ENCODE measurements around the gene PSMB10.

The PSMB10 gene

DNA sequence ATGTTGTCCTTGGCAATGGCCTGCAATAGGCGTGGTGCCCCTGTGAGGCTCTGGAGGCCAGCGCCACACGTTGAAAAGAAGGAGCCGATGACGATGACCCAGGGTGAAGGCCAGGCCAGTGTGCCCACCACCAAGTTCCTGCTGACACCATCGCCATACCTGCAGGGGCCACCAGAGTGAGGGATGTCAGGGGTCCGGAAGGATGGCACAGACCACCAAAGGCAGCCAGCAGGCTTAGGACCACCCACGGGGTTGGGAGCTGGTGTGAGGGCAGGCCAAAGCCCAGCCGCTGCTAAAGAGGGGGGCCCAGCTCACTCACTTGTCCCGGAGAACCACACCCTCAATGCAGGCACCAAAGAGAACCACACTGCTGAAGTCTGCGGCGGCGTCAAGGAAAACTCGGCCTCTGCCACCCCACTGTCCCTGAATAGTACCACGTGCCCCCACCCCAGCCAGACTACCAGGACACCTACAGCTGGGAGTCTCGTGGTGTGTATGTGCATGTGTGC lies 13.7 kb upstream of the PSMB10 start:
- peaks cover 43% of the 10 kb centered on the region for H3K36me3 Mint-ChIP-seq
- H3K9me3 Mint-ChIP-seq = no peaks in the 10 kb centered on the region
- H3K27me3 Mint-ChIP-seq = no peaks in the 10 kb centered on the region
- no peak for ATAC-seq
- no peak overlapping the region for H3K4me3 Mint-ChIP-seq
- no peaks in the 10 kb centered on the region for H3K4me1 Mint-ChIP-seq
- H3K27ac Mint-ChIP-seq = no peak overlapping the region

DNA sequence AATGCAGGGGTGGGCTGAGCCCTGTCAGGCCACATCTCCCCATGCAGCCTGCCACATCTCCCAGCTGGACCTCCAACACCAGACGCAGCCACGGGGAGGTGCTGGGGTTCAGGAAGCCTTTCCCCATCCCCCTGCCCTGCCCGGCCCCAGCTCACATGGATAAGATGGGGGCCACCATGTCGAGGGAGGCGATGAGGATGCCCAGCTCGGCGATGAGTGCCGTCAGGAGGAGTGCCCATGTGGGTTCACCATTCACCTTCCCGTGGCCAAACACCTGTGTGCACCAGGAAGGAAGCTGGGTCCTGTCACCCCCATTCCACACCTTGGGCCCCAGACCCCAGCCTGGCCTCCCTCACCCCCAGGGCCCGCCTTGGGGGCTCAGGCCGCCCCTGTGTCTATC lies 13.0 kb upstream of the PSMB10 start:
- Mint-ChIP-seq H3K4me3 (no peak overlapping the region), H3K27me3 (no peaks in the 10 kb centered on the region), H3K9me3 (no peaks in the 10 kb centered on the region), H3K4me1 (no peaks in the 10 kb centered on the region), H3K27ac (no peak overlapping the region), H3K36me3 (peaks cover 39% of the 10 kb centered on the region)
- no peak for ATAC-seq

DNA sequence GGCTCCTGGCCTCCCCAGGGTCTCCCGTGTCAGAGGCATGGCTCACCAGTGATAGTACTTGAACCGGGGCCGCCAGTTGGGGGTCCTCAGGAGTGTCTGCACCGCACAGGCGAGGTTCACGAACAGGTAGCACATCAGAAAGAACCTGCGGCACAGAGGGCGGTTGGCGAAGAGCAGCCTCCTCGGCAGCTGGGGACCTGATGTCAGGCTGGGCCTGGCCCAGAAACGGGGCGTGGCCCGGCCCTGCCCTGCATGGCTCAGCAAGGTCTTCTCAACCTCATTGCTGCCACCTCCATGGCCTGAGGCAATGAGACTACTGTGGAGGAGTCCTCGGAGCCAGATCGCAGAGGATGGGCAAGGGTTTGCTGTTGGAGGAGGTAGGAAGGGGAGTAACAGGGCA lies 11.4 kb upstream of the PSMB10 start:
- Mint-ChIP-seq H3K9me3 (no peaks in the 10 kb centered on the region), H3K4me1 (no peaks in the 10 kb centered on the region), H3K4me3 (no peak overlapping the region), H3K27me3 (no peaks in the 10 kb centered on the region), H3K27ac (no peak overlapping the region), H3K36me3 (peaks cover 32% of the 10 kb centered on the region)
- no peak for ATAC-seq

DNA sequence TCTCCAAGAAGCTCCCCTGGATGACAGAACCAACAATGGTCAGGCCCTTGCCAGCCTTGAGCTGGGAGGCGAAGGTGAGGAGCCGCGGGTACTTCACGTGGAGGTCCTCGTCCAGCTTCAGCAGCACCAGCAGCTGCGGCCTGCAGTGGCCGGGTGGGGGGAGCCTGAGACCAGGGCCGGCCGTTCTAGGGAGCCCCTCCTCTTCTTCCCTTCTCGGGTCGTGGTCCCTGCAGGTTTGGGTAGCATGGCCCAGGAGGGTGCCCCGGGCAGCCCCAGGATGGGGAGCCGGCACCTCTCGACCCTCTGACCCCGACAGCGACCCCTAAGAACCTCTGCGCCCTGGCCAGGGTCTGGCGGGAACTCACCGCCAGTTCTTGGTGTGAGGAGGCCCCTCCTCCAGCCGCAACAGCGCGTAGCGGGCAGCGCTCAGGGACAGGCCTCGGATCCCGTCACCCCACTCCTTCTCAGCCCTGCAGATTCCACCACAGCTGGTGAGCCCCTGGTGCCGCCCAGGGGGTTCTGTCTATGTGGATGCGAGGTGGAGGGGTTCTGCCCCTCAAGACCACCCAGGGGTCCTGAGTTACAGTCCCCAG lies 10.4 kb upstream of the PSMB10 start:
- Mint-ChIP-seq H3K27ac (no peak overlapping the region), H3K4me3 (no peak overlapping the region), H3K4me1 (peaks cover 4% of the 10 kb centered on the region), H3K27me3 (no peaks in the 10 kb centered on the region), H3K9me3 (no peaks in the 10 kb centered on the region), H3K36me3 (peaks cover 33% of the 10 kb centered on the region)
- ATAC-seq = no peak

DNA sequence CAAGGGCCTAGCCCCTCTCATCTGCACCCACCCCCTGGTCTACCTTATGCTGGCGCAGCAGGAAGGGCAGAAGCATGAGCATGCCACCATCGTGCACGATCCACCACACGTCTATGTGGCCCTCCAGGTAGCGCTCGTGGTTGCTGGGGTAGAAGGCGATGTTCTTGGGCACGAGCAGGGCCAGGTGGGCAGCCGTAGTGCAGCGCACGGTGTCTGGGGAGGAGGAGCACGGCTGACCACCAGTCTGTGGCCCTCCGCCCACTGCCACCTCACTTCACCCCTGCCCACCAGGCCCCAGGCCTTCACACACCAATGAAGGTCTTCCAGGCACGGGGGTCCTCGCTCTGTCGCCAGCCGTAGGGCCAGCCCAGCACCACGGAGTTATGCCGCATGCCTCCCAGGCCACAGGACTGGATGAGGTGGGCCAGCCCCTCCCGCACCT lies 9.5 kb upstream of the PSMB10 start:
- no peak for ATAC-seq
- Mint-ChIP-seq H3K36me3 (peaks cover 30% of the 10 kb centered on the region), H3K4me3 (no peak overlapping the region), H3K27me3 (no peaks in the 10 kb centered on the region), H3K4me1 (peaks cover 12% of the 10 kb centered on the region), H3K27ac (no peak overlapping the region), H3K9me3 (no peaks in the 10 kb centered on the region)

DNA sequence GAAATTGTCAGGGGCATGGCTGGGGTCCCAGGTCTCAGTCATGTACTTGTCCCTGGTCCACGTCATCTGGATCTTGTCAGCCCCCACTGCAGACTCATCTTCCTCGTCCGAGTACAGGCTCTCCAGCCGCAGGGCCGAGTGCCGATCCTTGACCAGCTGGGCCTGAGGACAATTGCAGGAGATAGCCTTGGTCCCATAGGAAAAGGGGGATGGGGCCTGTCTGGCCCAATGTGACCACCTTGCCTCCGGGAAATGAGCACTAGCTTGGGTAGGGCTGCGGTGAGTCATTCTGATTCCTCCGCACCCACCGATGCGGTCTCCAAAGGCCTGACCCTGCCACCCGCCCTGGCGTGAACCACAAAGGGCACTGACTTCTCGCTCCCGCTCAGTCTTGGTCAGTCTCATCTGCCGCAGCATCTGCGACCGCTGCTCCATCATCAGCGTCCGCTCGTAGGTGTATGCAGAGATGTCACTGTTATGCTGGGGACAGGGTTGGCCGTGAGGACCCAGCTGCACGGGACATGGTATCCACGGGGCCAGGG lies 8.8 kb upstream of the PSMB10 start:
- no peak for ATAC-seq
- Mint-ChIP-seq H3K27me3 (no peaks in the 10 kb centered on the region), H3K36me3 (peaks cover 26% of the 10 kb centered on the region), H3K27ac (no peak overlapping the region), H3K4me1 (peaks cover 13% of the 10 kb centered on the region), H3K9me3 (no peaks in the 10 kb centered on the region), H3K4me3 (no peak overlapping the region)

DNA sequence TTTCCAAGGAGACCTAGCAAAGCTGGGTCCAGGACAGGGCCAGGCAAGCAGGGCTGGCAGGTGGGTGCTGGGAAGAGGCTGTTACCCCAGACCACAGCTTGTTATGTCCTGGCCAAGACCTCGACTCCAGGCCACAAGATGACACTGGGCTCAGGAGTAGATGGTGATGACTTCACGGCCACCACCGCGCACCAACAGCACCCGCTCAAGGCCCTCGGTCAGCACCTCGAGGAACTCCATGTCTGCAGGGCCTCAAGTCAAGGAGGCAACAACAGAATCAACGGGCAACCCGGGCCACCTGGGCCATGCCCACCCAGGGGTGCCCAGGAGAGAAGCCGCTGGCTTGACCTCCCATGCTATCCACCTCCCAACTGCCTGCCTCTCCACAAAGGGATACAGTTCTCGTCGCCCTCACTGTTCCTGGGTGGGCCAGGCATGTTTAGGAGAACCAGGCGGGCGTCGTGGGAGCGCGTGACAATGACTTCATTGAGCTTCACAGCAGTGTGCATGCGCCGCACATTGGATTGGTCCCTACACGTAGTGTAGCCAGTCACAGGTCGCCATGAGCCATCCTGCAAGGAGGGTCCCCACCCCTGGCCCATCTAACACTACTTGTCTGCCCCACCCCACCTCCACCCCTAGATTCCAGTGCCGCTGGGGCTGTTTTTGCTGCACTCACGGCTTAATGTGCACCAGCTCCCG lies 8.2 kb upstream of the PSMB10 start:
- Mint-ChIP-seq H3K36me3 (peaks cover 24% of the 10 kb centered on the region), H3K4me1 (peaks cover 20% of the 10 kb centered on the region), H3K4me3 (no peak overlapping the region), H3K27me3 (no peaks in the 10 kb centered on the region), H3K27ac (no peak overlapping the region), H3K9me3 (no peaks in the 10 kb centered on the region)
- no peak for ATAC-seq

DNA sequence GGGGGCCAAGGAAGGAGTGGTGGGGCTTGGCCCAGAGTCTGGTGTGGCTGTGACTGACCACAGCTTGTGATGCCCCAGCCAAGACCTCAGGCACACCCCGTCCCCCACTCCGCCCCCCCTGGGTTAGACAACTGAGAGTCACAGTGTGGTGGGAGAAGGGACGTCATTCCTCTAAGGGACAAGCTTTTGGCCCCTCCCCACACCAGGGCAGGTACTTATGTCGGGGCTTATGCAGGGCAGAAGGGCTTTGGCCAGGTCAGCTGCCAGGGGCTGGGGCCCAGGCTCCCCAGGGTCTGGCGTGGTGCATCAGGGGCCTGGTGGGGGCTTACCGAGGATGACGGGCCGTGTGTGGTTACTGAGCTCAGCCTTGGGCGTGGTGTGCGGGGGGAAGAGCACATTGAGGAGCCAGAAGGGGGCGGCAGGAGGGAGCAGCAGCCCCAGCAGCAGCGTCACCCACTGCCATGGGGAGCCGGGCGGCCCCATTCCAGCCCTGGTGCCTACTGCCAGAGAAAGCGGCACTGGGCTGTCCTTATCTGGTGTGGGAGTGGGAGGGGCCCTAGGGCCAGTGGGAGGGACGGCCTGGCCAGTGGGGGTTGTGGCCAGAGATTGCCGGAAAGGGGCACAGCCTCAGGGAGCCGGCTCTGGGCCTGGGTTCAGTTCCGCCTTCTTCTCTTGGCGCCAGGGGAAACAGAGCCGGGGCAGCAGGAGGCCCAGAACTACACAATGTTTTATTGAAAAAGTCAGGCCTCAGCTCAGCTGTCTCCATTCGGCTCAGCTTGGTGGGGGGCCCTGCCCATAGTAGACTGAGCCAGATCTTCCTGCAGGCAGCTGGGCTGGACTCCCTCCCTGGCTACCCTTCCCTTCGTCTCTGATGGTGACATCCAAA lies 7.2 kb upstream of the PSMB10 start, which contains the start of gene LCAT:
LCAT (minus strand) TSS at position 502 of the 886 bp plus-strand sequence; CDS start at position 483, 19 bp downstream.
- Mint-ChIP-seq H3K36me3 (peaks cover 32% of the 10 kb centered on the region), H3K4me1 (peaks cover 27% of the 10 kb centered on the region), H3K4me3 (no peak within 1 kb of the TSS), H3K9me3 (no peaks in the 10 kb centered on the region), H3K27me3 (no peaks in the 10 kb centered on the region), H3K27ac (no peak within 1 kb of the TSS)
- ATAC-seq = no peak

DNA sequence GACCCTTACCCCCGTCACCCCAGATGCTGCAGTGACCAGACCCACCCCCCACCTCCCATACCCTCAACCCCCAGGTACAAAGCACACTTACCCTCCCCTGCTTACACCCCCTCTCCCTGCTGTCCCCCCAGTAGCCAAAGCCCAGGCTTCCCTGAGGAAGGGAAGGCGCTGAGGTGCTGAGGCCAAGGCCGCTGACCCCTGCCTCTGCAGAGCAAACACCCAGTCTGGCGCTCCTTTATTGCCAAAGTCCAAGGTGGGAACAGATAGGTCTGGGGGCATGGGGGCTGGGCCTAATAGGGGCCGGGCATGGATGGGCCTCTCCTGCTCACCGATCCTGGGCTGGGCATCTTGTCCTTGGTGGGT lies 6.6 kb upstream of the PSMB10 start:
- Mint-ChIP-seq H3K36me3 (peaks cover 32% of the 10 kb centered on the region), H3K4me3 (no peak overlapping the region), H3K9me3 (no peaks in the 10 kb centered on the region), H3K27me3 (no peaks in the 10 kb centered on the region), H3K27ac (no peak overlapping the region), H3K4me1 (peaks cover 27% of the 10 kb centered on the region)
- no peak for ATAC-seq

DNA sequence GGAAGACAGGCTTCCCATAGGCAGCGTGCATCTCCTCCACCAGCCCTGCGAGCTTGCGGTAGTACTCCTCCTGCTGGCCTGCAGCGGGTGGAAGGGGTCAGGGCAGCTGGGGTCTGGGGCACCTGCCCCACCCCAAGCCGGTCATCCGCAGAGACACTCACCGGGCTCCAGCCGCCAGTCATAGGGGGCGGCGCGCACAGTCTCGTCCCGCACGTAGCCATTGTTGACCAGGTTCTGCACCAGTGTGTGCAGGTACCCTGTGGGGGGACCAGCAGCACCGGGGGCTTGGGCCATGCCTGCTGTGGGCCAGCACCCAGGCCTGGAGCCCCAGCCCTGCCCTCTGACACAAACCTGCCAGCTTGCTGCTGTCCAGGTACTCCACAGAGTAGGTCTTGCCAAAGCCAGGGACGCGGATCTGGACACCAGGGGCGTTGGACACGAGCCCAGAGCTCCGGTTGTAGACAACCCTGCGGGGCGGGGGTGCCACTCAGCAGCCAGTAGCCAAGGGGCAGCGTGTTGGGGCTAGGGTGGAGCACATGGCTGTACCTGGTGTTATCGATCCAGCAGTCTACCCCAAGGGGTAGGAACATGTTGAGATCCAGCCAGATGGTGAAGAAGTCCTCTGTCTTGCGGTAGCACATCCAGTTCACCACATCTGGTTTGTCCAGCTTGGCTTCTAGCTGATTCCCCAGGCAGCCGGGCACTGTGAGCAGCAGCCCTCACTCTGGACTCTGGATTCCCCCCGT lies 6.0 kb upstream of the PSMB10 start:
- Mint-ChIP-seq H3K4me1 (peaks cover 31% of the 10 kb centered on the region), H3K36me3 (peaks cover 32% of the 10 kb centered on the region), H3K9me3 (no peaks in the 10 kb centered on the region), H3K27ac (no peak overlapping the region), H3K4me3 (no peak overlapping the region), H3K27me3 (no peaks in the 10 kb centered on the region)
- ATAC-seq = no peak

DNA sequence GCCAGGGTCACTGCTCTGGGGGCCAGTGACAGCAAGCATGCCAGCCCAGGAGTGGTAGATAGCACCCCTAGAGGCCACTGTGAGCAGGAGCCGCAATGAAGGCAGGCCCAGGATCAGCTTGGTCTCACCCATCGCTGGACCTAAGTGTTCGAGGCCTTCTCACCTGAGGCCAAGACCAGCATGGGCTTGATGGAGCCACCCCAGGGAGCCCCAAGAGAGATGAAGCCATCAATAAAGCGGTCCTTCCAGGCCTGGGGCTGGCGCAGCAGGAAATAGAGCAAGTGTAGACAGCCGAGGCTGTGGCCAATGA lies 5.5 kb upstream of the PSMB10 start:
- Mint-ChIP-seq H3K4me3 (no peak overlapping the region), H3K9me3 (no peaks in the 10 kb centered on the region), H3K4me1 (peaks cover 37% of the 10 kb centered on the region), H3K36me3 (peaks cover 32% of the 10 kb centered on the region), H3K27ac (no peak overlapping the region), H3K27me3 (no peaks in the 10 kb centered on the region)
- peak; percentile 54 for ATAC-seq

DNA sequence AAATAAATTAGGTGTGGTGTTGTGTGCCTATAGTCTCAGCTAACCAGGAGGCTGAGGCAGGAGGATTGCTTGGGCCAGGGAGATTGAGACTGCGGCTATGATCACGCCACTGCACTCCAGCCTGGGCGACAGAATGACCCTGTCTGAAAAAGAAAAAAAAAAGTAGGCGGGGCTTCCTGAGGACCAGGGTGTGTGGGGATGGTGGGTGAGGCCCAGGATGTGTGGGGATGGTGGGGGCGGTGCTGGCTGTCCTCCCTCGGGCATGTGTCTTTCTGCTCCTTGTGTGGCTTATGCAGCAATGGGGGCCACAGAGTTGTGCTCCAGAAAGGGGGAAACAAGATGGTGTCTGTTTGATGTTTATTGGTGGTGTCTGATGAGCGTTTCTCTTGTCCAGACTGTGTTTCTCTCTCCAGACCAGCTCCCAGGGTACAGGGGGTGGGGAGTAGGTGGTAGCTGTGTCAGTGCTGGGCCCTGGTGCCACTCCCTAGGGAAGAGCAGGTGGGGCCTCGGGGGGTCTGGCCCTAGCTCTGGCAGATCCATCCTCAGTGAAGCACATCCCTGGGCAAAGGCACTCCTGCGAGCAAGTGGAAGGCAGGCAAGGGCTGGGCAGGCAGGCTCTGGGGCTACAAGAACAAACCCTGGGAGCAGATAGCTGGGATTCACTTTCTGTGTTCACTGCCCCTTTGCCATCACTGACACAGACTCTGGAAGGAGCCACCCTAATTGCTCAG lies 5.0 kb upstream of the PSMB10 start:
- Mint-ChIP-seq H3K36me3 (peaks cover 31% of the 10 kb centered on the region), H3K9me3 (no peaks in the 10 kb centered on the region), H3K4me1 (peaks cover 42% of the 10 kb centered on the region), H3K27ac (no peak overlapping the region), H3K4me3 (no peak overlapping the region), H3K27me3 (no peaks in the 10 kb centered on the region)
- no peak for ATAC-seq

DNA sequence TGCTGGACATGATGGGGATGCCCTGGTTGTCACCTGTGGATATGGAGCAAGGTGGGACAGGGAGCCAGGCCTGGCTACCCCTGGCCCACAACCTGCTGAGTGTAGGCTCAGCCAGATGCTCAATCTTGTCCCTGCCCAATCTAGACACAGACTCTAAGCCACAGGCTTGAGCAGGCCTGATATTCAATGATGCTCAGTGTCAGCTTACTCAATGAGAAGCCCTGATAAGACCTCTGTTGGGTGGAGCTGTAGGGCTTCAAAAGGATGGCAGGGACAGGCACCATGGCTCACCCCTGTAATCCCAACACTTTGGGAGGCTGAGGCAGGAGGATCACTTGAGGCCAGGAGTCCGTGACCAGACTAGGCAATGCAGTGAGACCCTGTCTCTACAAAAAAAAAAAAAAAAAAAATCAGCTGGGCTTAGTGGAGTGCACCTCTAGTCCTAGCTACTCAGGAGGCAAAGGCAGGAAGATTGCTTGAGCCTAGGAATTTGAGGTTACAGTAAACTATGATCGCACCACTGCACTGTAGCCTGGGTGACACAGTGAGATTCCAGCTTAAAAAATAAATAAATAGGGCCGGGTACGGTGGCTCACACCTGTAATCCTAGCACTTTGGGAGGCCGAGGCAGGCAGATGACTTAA lies 3.9 kb upstream of the PSMB10 start:
- peaks cover 29% of the 10 kb centered on the region for H3K36me3 Mint-ChIP-seq
- H3K27ac Mint-ChIP-seq = peak overlapping the region; percentile 78
- H3K9me3 Mint-ChIP-seq = no peaks in the 10 kb centered on the region
- H3K4me3 Mint-ChIP-seq = no peak overlapping the region
- no peaks in the 10 kb centered on the region for H3K27me3 Mint-ChIP-seq
- no peak for ATAC-seq
- peaks cover 44% of the 10 kb centered on the region for H3K4me1 Mint-ChIP-seq

Data from stimulated activated memory B cell treated with anti-CD40 and anti-IgM and Interleukin-4, amounts not matched to agents 10 μg/mL and 1 μg/mL and 100 μg/mL, for 72 hours (primary cell).